H9 (cell line): ENCODE results near the gene GAMT. TPM values are rescaled to one million over a fixed set of nuclear protein-coding genes. Genes with fewer than 3 reads are reported as not detected.

ENCODE experiments used
- DNase-seq: peaks from one replicate; pipeline ENCODE4 v3.0.0-alpha.2; 2017
- H2AFZ ChIP-seq: one replicate; pipeline ENCODE4 v1.6.1; 2013; ENCODE audit warnings: mild to moderate bottlenecking, low read length, control low read depth, moderate library complexity
- H2AK5ac ChIP-seq: 2 replicates; pipeline ENCODE4 v1.6.1; 2013; ENCODE audit warnings: low read length, control low read depth, mixed read lengths; ENCODE audit not compliant: insufficient read length
- H2BK120ac ChIP-seq: one replicate; pipeline ENCODE4 v1.6.1; 2013; ENCODE audit warnings: low read depth, mild to moderate bottlenecking, low read length, control low read depth, inconsistent platforms; ENCODE audit not compliant: poor library complexity, severe bottlenecking
- H2BK12ac ChIP-seq: 2 replicates; pipeline ENCODE4 v1.6.1; 2013; ENCODE audit warnings: low read length, control low read depth, mixed read lengths, low read depth; ENCODE audit not compliant: insufficient read length
- H2BK15ac ChIP-seq: 2 replicates; pipeline ENCODE4 v1.6.1; 2013; ENCODE audit warnings: low read depth, low read length, control low read depth
- H2BK20ac ChIP-seq: one replicate; pipeline ENCODE4 v1.6.1; 2013; ENCODE audit warnings: low read depth, mild to moderate bottlenecking, low read length, control low read depth, inconsistent platforms; ENCODE audit not compliant: poor library complexity, severe bottlenecking
- H2BK5ac ChIP-seq: 2 replicates; pipeline ENCODE4 v1.6.1; 2013; ENCODE audit warnings: low read length, control low read depth, mixed read lengths; ENCODE audit not compliant: insufficient read length
- H3K14ac ChIP-seq: 2 replicates; pipeline ENCODE4 v1.6.1; 2013; ENCODE audit warnings: low read length, control low read depth; ENCODE audit not compliant: insufficient read depth
- H3K18ac ChIP-seq: 2 replicates; pipeline ENCODE4 v1.6.1; 2013; ENCODE audit warnings: low read depth, mild to moderate bottlenecking, mixed read lengths, low read length, control low read depth; ENCODE audit not compliant: insufficient read length
- H3K23ac ChIP-seq: 2 replicates; pipeline ENCODE4 v1.6.1; 2013; ENCODE audit warnings: low read length, control low read depth, mixed read lengths, low read depth; ENCODE audit not compliant: insufficient read length
- H3K23me2 ChIP-seq: 2 replicates; pipeline ENCODE4 v1.6.1; 2013; ENCODE audit warnings: low read depth, mild to moderate bottlenecking, mixed read lengths, low read length, control low read depth; ENCODE audit not compliant: insufficient read length, poor library complexity, severe bottlenecking
- H3K27ac ChIP-seq: 2 replicates; pipeline ENCODE4 v1.5.1; 2013; ENCODE audit warnings: low read length, control low read depth, mixed read lengths, low read depth; ENCODE audit not compliant: insufficient read length
- H3K27me3 ChIP-seq: 2 replicates; pipeline ENCODE4 v1.6.1; 2013; ENCODE audit warnings: low read length, control low read depth, inconsistent platforms; ENCODE audit not compliant: insufficient read depth
- H3K4ac ChIP-seq: 2 replicates; pipeline ENCODE4 v1.6.1; 2013; ENCODE audit warnings: low read depth, mild to moderate bottlenecking, control low read depth, inconsistent platforms, low read length, moderate library complexity
- H3K4me1 ChIP-seq: 2 replicates; pipeline ENCODE4 v1.6.1; 2013; ENCODE audit warnings: low read length, control low read depth, inconsistent platforms; ENCODE audit not compliant: insufficient read depth
- H3K4me2 ChIP-seq: 2 replicates; pipeline ENCODE4 v1.6.1; 2013; ENCODE audit warnings: low read length, control low read depth, mixed read lengths; ENCODE audit not compliant: insufficient read length, insufficient read depth
- H3K56ac ChIP-seq: 2 replicates; pipeline ENCODE4 v1.6.1; 2013; ENCODE audit warnings: low read depth, mild to moderate bottlenecking, mixed read lengths, low read length, control low read depth; ENCODE audit not compliant: insufficient read length
- H3K79me1 ChIP-seq: 2 replicates; pipeline ENCODE4 v1.6.1; 2013; ENCODE audit warnings: low read depth, mild to moderate bottlenecking, moderate library complexity, low read length, control low read depth, inconsistent platforms; ENCODE audit not compliant: insufficient read depth, poor library complexity, severe bottlenecking
- H3K79me2 ChIP-seq: 2 replicates; pipeline ENCODE4 v1.6.1; 2013; ENCODE audit warnings: low read length, control low read depth, inconsistent platforms; ENCODE audit not compliant: insufficient read depth
- H3K9ac ChIP-seq: 2 replicates; pipeline ENCODE4 v1.6.1; 2013; ENCODE audit warnings: low read length, control low read depth, mixed read lengths; ENCODE audit not compliant: insufficient read length; ENCODE audit errors: extremely low read depth
- H3K9me3 ChIP-seq: one replicate; pipeline ENCODE4 v1.6.1; 2013; ENCODE audit warnings: low read depth, low read length, inconsistent platforms; ENCODE audit not compliant: control insufficient read depth
- H3T11ph ChIP-seq: one replicate; pipeline ENCODE4 v1.6.1; 2013; ENCODE audit warnings: mild to moderate bottlenecking, low read length, control low read depth, inconsistent platforms
- H4K20me1 ChIP-seq: one replicate; pipeline ENCODE4 v1.6.1; 2013; ENCODE audit not compliant: control insufficient read depth, insufficient read length, insufficient read depth
- H4K5ac ChIP-seq: 2 replicates; pipeline ENCODE4 v1.6.1; 2013; ENCODE audit warnings: low read depth, mild to moderate bottlenecking, mixed read lengths, low read length, control low read depth; ENCODE audit not compliant: insufficient read length
- H4K8ac ChIP-seq: replicated peaks from 2 replicates; pipeline ENCODE4 v1.6.1; 2013; ENCODE audit warnings: low read length, control low read depth, mixed read lengths, low read depth; ENCODE audit not compliant: insufficient read length
- H4K91ac ChIP-seq: 2 replicates; pipeline ENCODE4 v1.6.1; 2013; ENCODE audit warnings: low read depth, mild to moderate bottlenecking, moderate library complexity, mixed read lengths, low read length, control low read depth; ENCODE audit not compliant: insufficient read length
- H3K27ac Mint-ChIP-seq, 3 experiments: 2 replicates in 2 of 3; 3 replicates in 1 of 3; pipeline ENCODE4 v1.8.0; 2020 to 2021; ENCODE audit warnings: mixed read lengths in 3 of 3, mild to moderate bottlenecking in 1 of 3, moderate library complexity in 1 of 3
- H3K27me3 Mint-ChIP-seq: 2 replicates; pipeline ENCODE4 v1.8.0; 2021; ENCODE audit warnings: low read depth, mild to moderate bottlenecking, moderate library complexity, mixed read lengths
- H3K36me3 Mint-ChIP-seq, 3 experiments: 2 replicates in 2 of 3; 3 replicates in 1 of 3; pipeline ENCODE4 v1.8.0; 2020 to 2021; ENCODE audit warnings: low read depth in 3 of 3, mixed read lengths in 3 of 3; ENCODE audit not compliant: insufficient read depth in 1 of 3
- H3K4me1 Mint-ChIP-seq, 2 experiments: 2 replicates each; pipeline ENCODE4 v1.8.0; 2020; ENCODE audit warnings: mixed read lengths in 2 of 2
- H3K4me3 Mint-ChIP-seq, 2 experiments: 2 replicates in 1 of 2; 3 replicates in 1 of 2; pipeline ENCODE4 v1.8.0; 2020 to 2021; ENCODE audit warnings: mild to moderate bottlenecking in 2 of 2, mixed read lengths in 2 of 2, moderate library complexity in 1 of 2
- H3K9me3 Mint-ChIP-seq, 2 experiments: 2 replicates in 1 of 2; 3 replicates in 1 of 2; pipeline ENCODE4 v1.8.0; 2020; ENCODE audit warnings: mild to moderate bottlenecking in 2 of 2, mixed read lengths in 2 of 2, moderate library complexity in 1 of 2
- WGBS: extraction: QIAGEN DNeasy Blood & Tissue Kit; methylation state at CpG from one replicate; pipeline ENCODE4 v1.1.7; 2013; ENCODE audit warnings: missing lambda C conversion rate, low lambda C conversion rate, mixed read lengths; ENCODE audit not compliant: insufficient read length; ENCODE audit errors: extremely low coverage; 5-methylcytosine and 5-hydroxymethylcytosine counted together
- total RNA-seq: library from RNA; stranded (reverse); gene quantifications from 2 replicates; pipeline ENCODE4 v1.2.1, GENCODE V29; 2021
- TF ChIP-seq, protein P1 (sequence below): fragments of 200-600 bp; sonication (generic); conservative IDR thresholded peaks from 3 replicates; pipeline ENCODE4 v1.8.0; 2021; ENCODE audit warnings: antibody characterized with exemption, mild to moderate bottlenecking

The GAMT gene
- total RNA-seq, 1 experiment from 2014 or later, result 26.6 TPM

GRCh38 chr19:1402411-1403070, 1.2 kb upstream of the GAMT start:
- H3K27ac Mint-ChIP-seq, result no peak overlapping the region

More at GRCh38 chr19:1402411-1403070, 1.2 kb upstream of the GAMT start:
- no peak overlapping the region for H2BK15ac ChIP-seq
- no peak overlapping the region for H3K27ac ChIP-seq
- no peaks in the 10 kb centered on the region for H3K9me3 ChIP-seq
- H3K23ac ChIP-seq, result no peak overlapping the region
- H3K4ac ChIP-seq, result no peak overlapping the region
- H3K27me3 Mint-ChIP-seq, result peaks cover 13% of the 10 kb centered on the region
- no peak overlapping the region for H2BK12ac ChIP-seq
- no peak overlapping the region for H2BK5ac ChIP-seq
- H3K27me3 ChIP-seq, result no peaks in the 10 kb centered on the region
- TF ChIP-seq, protein P1, sequence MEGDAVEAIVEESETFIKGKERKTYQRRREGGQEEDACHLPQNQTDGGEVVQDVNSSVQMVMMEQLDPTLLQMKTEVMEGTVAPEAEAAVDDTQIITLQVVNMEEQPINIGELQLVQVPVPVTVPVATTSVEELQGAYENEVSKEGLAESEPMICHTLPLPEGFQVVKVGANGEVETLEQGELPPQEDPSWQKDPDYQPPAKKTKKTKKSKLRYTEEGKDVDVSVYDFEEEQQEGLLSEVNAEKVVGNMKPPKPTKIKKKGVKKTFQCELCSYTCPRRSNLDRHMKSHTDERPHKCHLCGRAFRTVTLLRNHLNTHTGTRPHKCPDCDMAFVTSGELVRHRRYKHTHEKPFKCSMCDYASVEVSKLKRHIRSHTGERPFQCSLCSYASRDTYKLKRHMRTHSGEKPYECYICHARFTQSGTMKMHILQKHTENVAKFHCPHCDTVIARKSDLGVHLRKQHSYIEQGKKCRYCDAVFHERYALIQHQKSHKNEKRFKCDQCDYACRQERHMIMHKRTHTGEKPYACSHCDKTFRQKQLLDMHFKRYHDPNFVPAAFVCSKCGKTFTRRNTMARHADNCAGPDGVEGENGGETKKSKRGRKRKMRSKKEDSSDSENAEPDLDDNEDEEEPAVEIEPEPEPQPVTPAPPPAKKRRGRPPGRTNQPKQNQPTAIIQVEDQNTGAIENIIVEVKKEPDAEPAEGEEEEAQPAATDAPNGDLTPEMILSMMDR, result no peak
- no peak overlapping the region for H2AK5ac ChIP-seq
- no peak overlapping the region for H4K5ac ChIP-seq
- H3K79me1 ChIP-seq, result no peaks in the 10 kb centered on the region
- no peak overlapping the region for H2AFZ ChIP-seq
- peak overlapping the region in 1 of 2 experiments; percentile 21; a peak in 2 of 5 replicates for H3K4me3 Mint-ChIP-seq
- no CpG with 5 or more reads among the region's 25 CpGs for WGBS
- H3T11ph ChIP-seq, result no peak overlapping the region
- H3K9ac ChIP-seq, result no peak overlapping the region
- H4K8ac ChIP-seq, result no peak overlapping the region
- H3K4me1 Mint-ChIP-seq, result peaks cover 6 to 14% of the 10 kb centered on the region in 2 experiments
- no peak overlapping the region for H2BK20ac ChIP-seq
- no peaks in the 10 kb centered on the region for H3K4me1 ChIP-seq
- no peak overlapping the region for H3K4me2 ChIP-seq
- H3K18ac ChIP-seq, result no peak overlapping the region
- no peaks in the 10 kb centered on the region for H4K20me1 ChIP-seq
- no peak for DNase-seq
- no peak overlapping the region for H4K91ac ChIP-seq
- no peaks in the 10 kb centered on the region for H3K79me2 ChIP-seq
- no peaks in the 10 kb centered on the region for H3K9me3 Mint-ChIP-seq
- no peak overlapping the region for H3K56ac ChIP-seq
- H3K14ac ChIP-seq, result no peak overlapping the region
- peaks cover 0 to 8% (median 6%) of the 10 kb centered on the region in 3 experiments; a peak in 3 of 7 replicates for H3K36me3 Mint-ChIP-seq
- no peak overlapping the region for H2BK120ac ChIP-seq
- H3K23me2 ChIP-seq, result no peaks in the 10 kb centered on the region
